Trophoblast cell (in vitro differentiated cells and primary cell): ENCODE measurements around the gene ACKR3.

Source experiments
- DNase-seq, 2 donors: peaks; one replicate each; pipeline ENCODE4 v3.0.0-alpha.2; 2016
- H2AFZ ChIP-seq: 2 replicates; pipeline ENCODE4 v1.6.1; 2013; ENCODE audit warnings: low read length, moderate library complexity, mild to moderate bottlenecking; ENCODE audit not compliant: insufficient read depth, poor library complexity
- H2AK5ac ChIP-seq: 2 replicates; pipeline ENCODE4 v1.6.1; 2013; ENCODE audit warnings: mild to moderate bottlenecking, low read length
- H2BK120ac ChIP-seq: 2 replicates; pipeline ENCODE4 v1.6.1; 2013; ENCODE audit warnings: low read length, mild to moderate bottlenecking, moderate library complexity; ENCODE audit not compliant: insufficient read depth, poor library complexity
- H2BK12ac ChIP-seq: 2 replicates; pipeline ENCODE4 v1.6.1; 2013; ENCODE audit warnings: mild to moderate bottlenecking, low read length, moderate library complexity
- H2BK5ac ChIP-seq: 2 replicates; pipeline ENCODE4 v1.6.1; 2013; ENCODE audit warnings: low read length, low read depth, moderate library complexity, mild to moderate bottlenecking; ENCODE audit not compliant: poor library complexity
- H3K14ac ChIP-seq: 2 replicates; pipeline ENCODE4 v1.6.1; 2013; ENCODE audit warnings: mild to moderate bottlenecking, low read length
- H3K18ac ChIP-seq: 2 replicates; pipeline ENCODE4 v1.6.1; 2013; ENCODE audit warnings: mild to moderate bottlenecking, low read length
- H3K23ac ChIP-seq: 2 replicates; pipeline ENCODE4 v1.6.1; 2013; ENCODE audit warnings: low read length
- H3K27ac ChIP-seq: 2 replicates; pipeline ENCODE4 v1.5.1; 2013; ENCODE audit warnings: low read depth, mild to moderate bottlenecking, inconsistent platforms, low read length, moderate library complexity
- H3K27me3 ChIP-seq: 2 replicates; pipeline ENCODE4 v1.6.1; 2013; ENCODE audit warnings: inconsistent platforms, mild to moderate bottlenecking, low read length, moderate library complexity; ENCODE audit not compliant: insufficient read depth
- H3K36me3 ChIP-seq, 2 experiments: 1 replicate in 1 of 2; 2 replicates in 1 of 2; pipeline ENCODE4 v1.6.1; 2013; ENCODE audit warnings: low read length in 2 of 2, mild to moderate bottlenecking in 2 of 2, moderate library complexity in 1 of 2; ENCODE audit not compliant: insufficient read depth in 2 of 2, control insufficient read depth in 1 of 2
- H3K4ac ChIP-seq: 2 replicates; pipeline ENCODE4 v1.6.1; 2013; ENCODE audit warnings: low read depth, mild to moderate bottlenecking, low read length, moderate library complexity
- H3K4me1 ChIP-seq, 2 experiments: 1 replicate in 1 of 2; 2 replicates in 1 of 2; pipeline ENCODE4 v1.6.1; 2013; ENCODE audit warnings: low read length in 2 of 2, mild to moderate bottlenecking in 2 of 2, moderate library complexity in 1 of 2; ENCODE audit not compliant: insufficient read depth in 2 of 2, control insufficient read depth in 1 of 2
- H3K4me2 ChIP-seq: 2 replicates; pipeline ENCODE4 v1.6.1; 2013; ENCODE audit warnings: inconsistent platforms, mild to moderate bottlenecking, low read length, moderate library complexity
- H3K4me3 ChIP-seq: 2 replicates; pipeline ENCODE4 v1.5.1; 2013; ENCODE audit warnings: mild to moderate bottlenecking, low read depth, low read length, inconsistent platforms
- H3K79me1 ChIP-seq: one replicate; pipeline ENCODE4 v1.6.1; 2013; ENCODE audit warnings: low read length
- H3K79me2 ChIP-seq: 2 replicates; pipeline ENCODE4 v1.6.1; 2013; ENCODE audit warnings: low read length, mild to moderate bottlenecking; ENCODE audit not compliant: control insufficient read depth, insufficient read depth, poor library complexity
- H3K9ac ChIP-seq: 2 replicates; pipeline ENCODE4 v1.6.1; 2013; ENCODE audit warnings: mild to moderate bottlenecking, low read length
- H3K9me3 ChIP-seq: 2 replicates; pipeline ENCODE4 v1.6.1; 2013; ENCODE audit warnings: low read depth, mild to moderate bottlenecking, control low read depth, inconsistent platforms, low read length; ENCODE audit not compliant: insufficient read depth
- H4K12ac ChIP-seq: 2 replicates; pipeline ENCODE4 v1.6.1; 2013; ENCODE audit warnings: low read depth, mild to moderate bottlenecking, low read length, moderate library complexity
- H4K8ac ChIP-seq: 2 replicates; pipeline ENCODE4 v1.6.1; 2013; ENCODE audit warnings: low read depth, mild to moderate bottlenecking, low read length, moderate library complexity
- H4K91ac ChIP-seq: one replicate; pipeline ENCODE4 v1.6.1; 2013; ENCODE audit warnings: low read depth, mild to moderate bottlenecking, low read length, moderate library complexity
- WGBS: extraction: QIAGEN DNeasy Blood & Tissue Kit; methylation state at CpG from one replicate; pipeline ENCODE4 v1.1.7; 2013; ENCODE audit warnings: missing lambda C conversion rate; ENCODE audit not compliant: insufficient read length, insufficient coverage; ENCODE audit errors: extremely low coverage; 5-methylcytosine and 5-hydroxymethylcytosine counted together

Gene ACKR3

GRCh38 chr2:236607471-236608187 lies 38.0 kb downstream of the ACKR3 start:
- Histone ChIP-seq H3K14ac (peak overlapping the region; percentile 81), H3K18ac (peak overlapping the region; percentile 60), H3K4me2 (peak overlapping the region; percentile 0), H3K4me3 (no peak overlapping the region), H4K12ac (no peak overlapping the region), H3K79me1 (peaks cover 50% of the 10 kb centered on the region), H3K4ac (no peak overlapping the region), H2AK5ac (peak overlapping the region; percentile 73), H3K27ac (peak overlapping the region; percentile 66), H3K9me3 (peaks cover 5% of the 10 kb centered on the region), H3K4me1 (peaks cover 26 to 34% of the 10 kb centered on the region in 2 experiments), H3K27me3 (no peaks in the 10 kb centered on the region), H4K91ac (peak overlapping the region; percentile 72), H2BK5ac (peak overlapping the region; percentile 70), H4K8ac (peak overlapping the region; percentile 51), H2BK12ac (peak overlapping the region; percentile 93), H3K36me3 (no peaks in the 10 kb centered on the region), H3K79me2 (no peaks in the 10 kb centered on the region), H3K23ac (no peak overlapping the region), H2AFZ (no peak overlapping the region), H2BK120ac (peak overlapping the region; percentile 86), H3K9ac (no peak overlapping the region)
- WGBS: no CpG with 5 or more reads among the region's 9 CpGs
- peak; percentile 65 to 97 for DNase-seq

- Histone ChIP-seq H4K8ac (no peak overlapping the region), H3K4me3 (no peak overlapping the region), H3K23ac (no peak overlapping the region), H2BK5ac (peak overlapping the region; percentile 70), H4K91ac (no peak overlapping the region), H2BK120ac (peak overlapping the region; percentile 61), H3K4ac (no peak overlapping the region), H3K79me2 (no peaks in the 10 kb centered on the region), H3K4me1 (peaks cover 28 to 35% of the 10 kb centered on the region in 2 experiments), H2BK12ac (peak overlapping the region; percentile 60), H3K9me3 (peaks cover 5% of the 10 kb centered on the region), H4K12ac (no peak overlapping the region), H3K27me3 (no peaks in the 10 kb centered on the region), H2AFZ (no peak overlapping the region), H3K79me1 (peaks cover 53% of the 10 kb centered on the region), H3K36me3 (no peaks in the 10 kb centered on the region), H3K27ac (peak overlapping the region; percentile 66), H3K4me2 (no peak overlapping the region), H3K9ac (no peak overlapping the region), H2AK5ac (no peak overlapping the region), H3K14ac (no peak overlapping the region), H3K18ac (no peak overlapping the region)
- peak; percentile 92 to 97 for DNase-seq
- no CpG with 5 or more reads among the region's 3 CpGs for WGBS
These were observed 38.5 kb downstream of the ACKR3 start for GRCh38 chr2:236608188-236608525.

- H2BK12ac ChIP-seq: no peak overlapping the region
- no peak overlapping the region for H3K9ac ChIP-seq
- no peaks in the 10 kb centered on the region for H3K79me2 ChIP-seq
- H3K36me3 ChIP-seq: no peaks in the 10 kb centered on the region
- DNase-seq: peak in 1 of 2 donors; percentile 73
- no peaks in the 10 kb centered on the region for H3K27me3 ChIP-seq
- peaks cover 53% of the 10 kb centered on the region for H3K79me1 ChIP-seq
- H2AFZ ChIP-seq: no peak overlapping the region
- no peak overlapping the region for H4K12ac ChIP-seq
- WGBS: no CpG with 5 or more reads among the region's 3 CpGs
- H4K8ac ChIP-seq: no peak overlapping the region
- H3K14ac ChIP-seq: no peak overlapping the region
- no peak overlapping the region for H2AK5ac ChIP-seq
- H3K18ac ChIP-seq: no peak overlapping the region
- H3K9me3 ChIP-seq: peaks cover 5% of the 10 kb centered on the region
- no peak overlapping the region for H3K4me3 ChIP-seq
- no peak overlapping the region for H3K23ac ChIP-seq
- no peak overlapping the region for H2BK5ac ChIP-seq
- no peak overlapping the region for H4K91ac ChIP-seq
- H3K4me1 ChIP-seq: peaks cover 31 to 38% of the 10 kb centered on the region in 2 experiments
- H3K4me2 ChIP-seq: no peak overlapping the region
- peak overlapping the region; percentile 66 for H3K27ac ChIP-seq
- peak overlapping the region; percentile 13 for H2BK120ac ChIP-seq
- H3K4ac ChIP-seq: no peak overlapping the region
These were observed 39.1 kb downstream of the ACKR3 start for GRCh38 chr2:236608710-236609109.

GRCh38 chr2:236610991-236611821 lies 41.6 kb downstream of the ACKR3 start:
- Histone ChIP-seq H3K4me2 (no peak overlapping the region), H2BK5ac (no peak overlapping the region), H3K27ac (no peak overlapping the region), H3K79me1 (peaks cover 48% of the 10 kb centered on the region), H2AK5ac (peak overlapping the region; percentile 45), H3K18ac (peak overlapping the region; percentile 36), H3K4me3 (no peak overlapping the region), H3K14ac (peak overlapping the region; percentile 54), H3K4ac (peak overlapping the region; percentile 21), H3K9ac (no peak overlapping the region), H4K12ac (no peak overlapping the region), H3K27me3 (no peaks in the 10 kb centered on the region), H2BK120ac (peak overlapping the region; percentile 54), H3K9me3 (peaks cover 2% of the 10 kb centered on the region), H4K91ac (no peak overlapping the region), H2BK12ac (peak overlapping the region; percentile 59), H4K8ac (no peak overlapping the region), H3K23ac (no peak overlapping the region), H3K36me3 (no peaks in the 10 kb centered on the region), H2AFZ (no peak overlapping the region), H3K4me1 (peaks cover 31 to 35% of the 10 kb centered on the region in 2 experiments), H3K79me2 (no peaks in the 10 kb centered on the region)
- no CpG with 5 or more reads among the region's 8 CpGs for WGBS
- peak; percentile 90 to 96 for DNase-seq
